HG03159 (cell line): ENCODE measurements around the gene CCBE1.
A peak's percentile ranks its signal among the peaks of the same experiment; 100 is the strongest.

Experiments
- ATAC-seq: cut with Tn5 transposase; IDR thresholded peaks from one replicate; pipeline ENCODE4 v1.9.1; 2021; ENCODE audit warnings: mild to moderate bottlenecking, moderate library complexity; ENCODE audit not compliant: unreplicated experiment

The CCBE1 gene

GRCh38 chr18:59423259-59423658 is 274.0 kb downstream of the CCBE1 start:
- ATAC-seq = no peak

- ATAC-seq = no peak
These were observed 277.0 kb downstream of the CCBE1 start for GRCh38 chr18:59420244-59420643.

GRCh38 chr18:59419386-59419785 is 277.8 kb downstream of the CCBE1 start:
- ATAC-seq = no peak

- ATAC-seq = no peak
These were observed 280.4 kb downstream of the CCBE1 start for GRCh38 chr18:59416818-59417217.

- ATAC-seq = no peak
These were observed 283.0 kb downstream of the CCBE1 start for GRCh38 chr18:59414111-59414653.

- peak; percentile 97 for ATAC-seq
These were observed 294.7 kb downstream of the CCBE1 start for GRCh38 chr18:59402432-59403090.

GRCh38 chr18:59400407-59400806 is 296.8 kb downstream of the CCBE1 start:
- ATAC-seq = no peak

GRCh38 chr18:59395226-59396175 is 301.7 kb downstream of the CCBE1 start:
- no peak for ATAC-seq

GRCh38 chr18:59393381-59393780 is 303.8 kb downstream of the CCBE1 start:
- no peak for ATAC-seq

GRCh38 chr18:59388817-59389216 is 308.4 kb downstream of the CCBE1 start:
- no peak for ATAC-seq

GRCh38 chr18:59387687-59388565 is 309.3 kb downstream of the CCBE1 start:
- ATAC-seq = no peak

- no peak for ATAC-seq
These were observed 310.1 kb downstream of the CCBE1 start for GRCh38 chr18:59386909-59387686.

- ATAC-seq = no peak
These were observed 312.0 kb downstream of the CCBE1 start for GRCh38 chr18:59385191-59385590.

- ATAC-seq = no peak
These were observed 313.4 kb downstream of the CCBE1 start for GRCh38 chr18:59383851-59384250.

GRCh38 chr18:59382383-59382782 is 314.8 kb downstream of the CCBE1 start:
- ATAC-seq = no peak

GRCh38 chr18:59381949-59382348 is 315.3 kb downstream of the CCBE1 start:
- no peak for ATAC-seq
